Caco-2 (cell line): Measurements from ENCODE around the gene CHST13. TPM values are rescaled to one million over a fixed set of nuclear protein-coding genes. Genes with fewer than 3 reads are reported as not detected.

ENCODE experiments used
- BruUV-seq: library from RNA; stranded (reverse); fragments of 400-500 nt; replicated peaks from 2 replicates; lab custom pipeline; 2021; lab: Mats Ljungman, UMichigan
- CTCF ChIA-PET: fragments of 300-600 bp; sonication (Branson Sonifier 250); formaldehyde crosslinking; loops from one replicate; lab custom pipeline; 2022; ENCODE audit warnings: antibody characterized with exemption; lab: Charles Lee
- POLR2A ChIA-PET: fragments of 300-600 bp; sonication (Branson Sonifier 250); formaldehyde crosslinking; loops from one replicate; lab custom pipeline; 2022; ENCODE audit warnings: antibody characterized with exemption; lab: Charles Lee
- DNase-seq, 2 experiments: peaks; one replicate each; pipeline versions ENCODE4 v3.0.0 to v3.0.0-alpha.2; 2020 to 2022
- H3K27me3 ChIP-seq: replicated peaks from 2 replicates; pipeline ENCODE4 v1.6.0; 2011; ENCODE audit warnings: low read length; ENCODE audit not compliant: control insufficient read depth, insufficient read depth
- H3K36me3 ChIP-seq: 2 replicates; pipeline ENCODE4 v1.5.1; 2011; ENCODE audit warnings: low read length; ENCODE audit not compliant: control insufficient read depth, insufficient read depth
- H3K4me1 ChIP-seq: fragments of 250-450 bp; sonication (Bioruptor Pico); 2 replicates; pipeline ENCODE4 v1.5.1; 2020; ENCODE audit warnings: mild to moderate bottlenecking
- H3K4me3 ChIP-seq: 2 replicates; pipeline ENCODE4 v1.5.1; 2011; ENCODE audit warnings: low read depth, mild to moderate bottlenecking, control low read depth, low read length
- H3K9me3 ChIP-seq: fragments of 250-450 bp; sonication (Bioruptor Pico); 2 replicates; pipeline ENCODE4 v1.5.1; 2020; ENCODE audit warnings: mild to moderate bottlenecking, moderate library complexity
- H3K27ac Mint-ChIP-seq: one replicate; pipeline ENCODE4 v1.8.0; 2022; ENCODE audit warnings: mixed read lengths; ENCODE audit not compliant: unreplicated experiment
- H3K27me3 Mint-ChIP-seq: one replicate; pipeline ENCODE4 v1.8.0; 2022; ENCODE audit warnings: mixed read lengths; ENCODE audit not compliant: insufficient read depth, unreplicated experiment
- H3K36me3 Mint-ChIP-seq: one replicate; pipeline ENCODE4 v1.8.0; 2022; ENCODE audit warnings: mild to moderate bottlenecking, mixed read lengths; ENCODE audit not compliant: insufficient read depth, unreplicated experiment
- H3K4me1 Mint-ChIP-seq: one replicate; pipeline ENCODE4 v1.8.0; 2022; ENCODE audit warnings: low read depth, mixed read lengths; ENCODE audit not compliant: unreplicated experiment
- H3K4me3 Mint-ChIP-seq: one replicate; pipeline ENCODE4 v1.8.0; 2022; ENCODE audit warnings: mild to moderate bottlenecking, moderate library complexity, mixed read lengths; ENCODE audit not compliant: unreplicated experiment
- H3K9me3 Mint-ChIP-seq: one replicate; pipeline ENCODE4 v1.8.0; 2022; ENCODE audit warnings: mixed read lengths; ENCODE audit not compliant: unreplicated experiment
- CTCF ChIP-seq, 2 experiments: fragments of 200-600 bp in 1 of 2; IDR thresholded peaks; 1 replicate in 1 of 2; 2 replicates in 1 of 2; pipeline versions ENCODE4 v1.5.1 to v1.8.0; 2011 to 2022; ENCODE audit warnings: antibody characterized with exemption in 1 of 2, control low read depth in 1 of 2, inconsistent platforms in 1 of 2, low read depth in 1 of 2, low read length in 1 of 2, mild to moderate bottlenecking in 1 of 2, moderate library complexity in 1 of 2; ENCODE audit not compliant: insufficient read depth in 1 of 2, severe bottlenecking in 1 of 2, unreplicated experiment in 1 of 2
- intact Hi-C: fragments of 100-400 bp; cut with micrococcal nuclease; formaldehyde crosslinking; loops from one replicate; pipeline ENCODE4 v1.10.0; 2022; ENCODE audit not compliant: unreplicated experiment
- total RNA-seq: library from RNA; stranded (reverse); gene quantifications from 2 replicates; pipeline ENCODE4 v1.2.3, GENCODE V29; 2022

CHST13 gene
- total RNA-seq, 1 experiment from 2014 or later: 25.3 TPM

GRCh38 chr3:126512916-126513650 is 10.9 kb upstream of the CHST13 start:
- DNase-seq: no peak
- ChIA-PET POLR2A (no interaction called here), CTCF (no interaction called here)
- Histone ChIP-seq H3K27me3 (no peaks in the 10 kb centered on the region), H3K4me3 (no peak overlapping the region), H3K36me3 (no peaks in the 10 kb centered on the region), H3K9me3 (no peaks in the 10 kb centered on the region), H3K4me1 (peaks cover 18% of the 10 kb centered on the region)
- Mint-ChIP-seq H3K36me3 (no peaks in the 10 kb centered on the region), H3K9me3 (no peaks in the 10 kb centered on the region), H3K4me3 (no peak overlapping the region), H3K27me3 (no peaks in the 10 kb centered on the region), H3K4me1 (no peaks in the 10 kb centered on the region), H3K27ac (no peak overlapping the region)
- intact Hi-C loops: no loop called here
- no TSS peak for BruUV-seq
- no peak for TF ChIP-seq CTCF (IDR thresholded peaks at IDR 0.05; ENCODE audit: insufficient read depth in 1 of 2, low read depth in 1 of 2, low read length in 1 of 2, severe bottlenecking in 1 of 2, unreplicated experiment in 1 of 2)

- Mint-ChIP-seq H3K9me3 (no peaks in the 10 kb centered on the region), H3K36me3 (no peaks in the 10 kb centered on the region), H3K27me3 (no peaks in the 10 kb centered on the region), H3K4me3 (no peak overlapping the region), H3K4me1 (peaks cover 4% of the 10 kb centered on the region), H3K27ac (no peak overlapping the region)
- no peak for TF ChIP-seq CTCF (IDR thresholded peaks at IDR 0.05; ENCODE audit: insufficient read depth in 1 of 2, low read depth in 1 of 2, low read length in 1 of 2, severe bottlenecking in 1 of 2, unreplicated experiment in 1 of 2)
- POLR2A ChIA-PET: no interaction called here
- Histone ChIP-seq H3K27me3 (no peaks in the 10 kb centered on the region), H3K9me3 (no peaks in the 10 kb centered on the region), H3K36me3 (no peaks in the 10 kb centered on the region), H3K4me1 (peaks cover 21% of the 10 kb centered on the region), H3K4me3 (no peak overlapping the region)
- no TSS peak for BruUV-seq
- CTCF ChIA-PET: no interaction called here
- intact Hi-C loops: no loop called here
- no peak for DNase-seq
These were observed 9.8 kb upstream of the CHST13 start for GRCh38 chr3:126514161-126514560.

GRCh38 chr3:126515066-126515706 is 8.8 kb upstream of the CHST13 start:
- no peak for DNase-seq
- Histone ChIP-seq H3K9me3 (no peaks in the 10 kb centered on the region), H3K36me3 (no peaks in the 10 kb centered on the region), H3K27me3 (no peaks in the 10 kb centered on the region), H3K4me1 (peaks cover 27% of the 10 kb centered on the region), H3K4me3 (no peak overlapping the region)
- ChIA-PET CTCF (no interaction called here), POLR2A (no interaction called here)
- H3K4me3 Mint-ChIP-seq: no peak overlapping the region
- BruUV-seq: no TSS peak
- intact Hi-C loops: no loop called here
- H3K36me3 Mint-ChIP-seq: no peaks in the 10 kb centered on the region
- no peak for TF ChIP-seq CTCF (IDR thresholded peaks at IDR 0.05; ENCODE audit: insufficient read depth in 1 of 2, low read depth in 1 of 2, low read length in 1 of 2, severe bottlenecking in 1 of 2, unreplicated experiment in 1 of 2)
- H3K27me3 Mint-ChIP-seq: no peaks in the 10 kb centered on the region
- peaks cover 4% of the 10 kb centered on the region for H3K4me1 Mint-ChIP-seq
- H3K9me3 Mint-ChIP-seq: no peaks in the 10 kb centered on the region
- H3K27ac Mint-ChIP-seq: no peak overlapping the region
